HEK293T (cell line): ENCODE results near the gene PATJ.

ENCODE experiments used
- CTCF ChIA-PET: fragments of 350-600 bp; formaldehyde crosslinking; extraction: SDS; loops from one replicate; lab custom pipeline; 2021; ENCODE audit warnings: antibody characterized with exemption, inconsistent platforms; lab: Yijun Ruan, JAX
- POLR2A ChIA-PET: fragments of 350-600 bp; formaldehyde crosslinking; extraction: SDS; loops from one replicate; lab custom pipeline; 2020; ENCODE audit warnings: antibody characterized with exemption, inconsistent platforms; lab: Yijun Ruan, JAX
- DNase-seq: peaks from one replicate; pipeline ENCODE4 v3.0.0; 2012; ENCODE audit warnings: mixed read lengths; ENCODE audit errors: extremely low spot score
- ARNT ChIP-seq: fragments of 450-650 bp; IDR thresholded peaks from 2 replicates; pipeline ENCODE4 v1.6.1; 2017; ENCODE audit warnings: mild to moderate bottlenecking
- BHLHE40 ChIP-seq: fragments of 450-650 bp; IDR thresholded peaks from 2 replicates; pipeline ENCODE4 v1.6.1; 2016; ENCODE audit warnings: mild to moderate bottlenecking, moderate library complexity, borderline replicate concordance
- CTBP1 ChIP-seq: fragments of 450-650 bp; IDR thresholded peaks from 2 replicates; pipeline ENCODE4 v1.6.1; 2016; ENCODE audit warnings: borderline replicate concordance
- ELF4 ChIP-seq: fragments of 450-650 bp; IDR thresholded peaks from 2 replicates; pipeline ENCODE4 v1.6.1; 2017; ENCODE audit warnings: antibody characterized with exemption
- FOXA1 ChIP-seq: fragments of 450-650 bp; IDR thresholded peaks from 2 replicates; pipeline ENCODE4 v1.6.1; 2016; ENCODE audit warnings: mild to moderate bottlenecking
- FOXK2 ChIP-seq: fragments of 450-650 bp; IDR thresholded peaks from 2 replicates; pipeline ENCODE4 v1.6.1; 2016; ENCODE audit warnings: mild to moderate bottlenecking
- FOXM1 ChIP-seq: fragments of 450-650 bp; IDR thresholded peaks from 2 replicates; pipeline ENCODE4 v1.6.1; 2017; ENCODE audit warnings: mild to moderate bottlenecking, borderline replicate concordance
- HDGF ChIP-seq: fragments of 450-650 bp; IDR thresholded peaks from 2 replicates; pipeline ENCODE4 v1.6.1; 2017; ENCODE audit warnings: antibody characterized with exemption, borderline replicate concordance
- L3MBTL2 ChIP-seq: fragments of 450-650 bp; conservative IDR thresholded peaks from 2 replicates; pipeline ENCODE4 v1.6.1; 2016; ENCODE audit warnings: mild to moderate bottlenecking
- LEF1 ChIP-seq: fragments of 450-650 bp; IDR thresholded peaks from 2 replicates; pipeline ENCODE4 v1.6.1; 2017; ENCODE audit warnings: mild to moderate bottlenecking, borderline replicate concordance
- NFRKB ChIP-seq: fragments of 450-650 bp; IDR thresholded peaks from 2 replicates; pipeline ENCODE4 v1.6.1; 2016; ENCODE audit warnings: mild to moderate bottlenecking, moderate library complexity
- PKNOX1 ChIP-seq: fragments of 450-650 bp; IDR thresholded peaks from 2 replicates; pipeline ENCODE4 v1.6.1; 2016
- SP1 ChIP-seq: fragments of 450-650 bp; IDR thresholded peaks from 2 replicates; pipeline ENCODE4 v1.6.1; 2017
- SUZ12 ChIP-seq: fragments of 450-650 bp; IDR thresholded peaks from 2 replicates; pipeline ENCODE4 v1.6.1; 2016; ENCODE audit warnings: mild to moderate bottlenecking
- TARDBP ChIP-seq: fragments of 450-650 bp; IDR thresholded peaks from 2 replicates; pipeline ENCODE4 v1.6.1; 2016
- ZNF384 ChIP-seq: fragments of 450-650 bp; IDR thresholded peaks from 2 replicates; pipeline ENCODE4 v1.6.1; 2016

PATJ gene

DNA sequence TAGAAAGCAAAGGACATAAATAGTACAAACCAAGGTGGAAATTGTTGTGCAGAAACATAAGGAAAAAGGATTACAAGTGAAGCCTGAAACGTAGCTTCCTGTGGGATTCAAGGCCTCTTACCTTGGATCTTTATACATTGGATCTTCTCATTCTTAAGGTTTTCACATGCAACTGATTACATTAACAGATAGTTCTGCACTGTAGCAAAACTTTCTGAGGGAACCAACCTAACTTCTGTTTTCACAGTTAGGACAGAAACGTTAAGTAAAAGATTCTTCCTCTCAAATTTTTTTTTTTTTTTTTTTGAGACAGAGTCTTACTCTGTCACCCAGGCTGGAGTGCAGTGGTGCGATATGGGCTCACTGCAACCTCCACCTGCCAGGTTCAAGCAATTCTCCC lies 9.6 kb upstream of the PATJ start:
- TF ChIP-seq SP1: no peak
- no peak for TF ChIP-seq L3MBTL2
- no peak for TF ChIP-seq PKNOX1
- no peak for TF ChIP-seq CTBP1
- no peak for TF ChIP-seq SUZ12
- TF ChIP-seq HDGF: no peak
- TF ChIP-seq NFRKB: no peak
- TF ChIP-seq FOXK2: no peak
- TF ChIP-seq FOXM1: no peak
- TF ChIP-seq ARNT: no peak
- no peak for TF ChIP-seq BHLHE40
- ChIA-PET POLR2A (interaction anchor here (0.7 kb wide), 1 partner anchor 128 kb away, joined by 3 read pairs; no protein-coding TSS in a partner anchor), CTCF (interaction anchor here (0.6 to 0.7 kb wide), 2 partner anchors 288 to 440 kb away, joined by 3 to 8 read pairs; no protein-coding TSS in a partner anchor)
- no peak for DNase-seq

GRCh38 chr1:61740751-61741700 lies 1.3 kb upstream of the PATJ start:
- DNase-seq: no peak
- ChIA-PET POLR2A (no interaction called here), CTCF (no interaction called here)
- no peak for TF ChIP-seq SUZ12

DNA sequence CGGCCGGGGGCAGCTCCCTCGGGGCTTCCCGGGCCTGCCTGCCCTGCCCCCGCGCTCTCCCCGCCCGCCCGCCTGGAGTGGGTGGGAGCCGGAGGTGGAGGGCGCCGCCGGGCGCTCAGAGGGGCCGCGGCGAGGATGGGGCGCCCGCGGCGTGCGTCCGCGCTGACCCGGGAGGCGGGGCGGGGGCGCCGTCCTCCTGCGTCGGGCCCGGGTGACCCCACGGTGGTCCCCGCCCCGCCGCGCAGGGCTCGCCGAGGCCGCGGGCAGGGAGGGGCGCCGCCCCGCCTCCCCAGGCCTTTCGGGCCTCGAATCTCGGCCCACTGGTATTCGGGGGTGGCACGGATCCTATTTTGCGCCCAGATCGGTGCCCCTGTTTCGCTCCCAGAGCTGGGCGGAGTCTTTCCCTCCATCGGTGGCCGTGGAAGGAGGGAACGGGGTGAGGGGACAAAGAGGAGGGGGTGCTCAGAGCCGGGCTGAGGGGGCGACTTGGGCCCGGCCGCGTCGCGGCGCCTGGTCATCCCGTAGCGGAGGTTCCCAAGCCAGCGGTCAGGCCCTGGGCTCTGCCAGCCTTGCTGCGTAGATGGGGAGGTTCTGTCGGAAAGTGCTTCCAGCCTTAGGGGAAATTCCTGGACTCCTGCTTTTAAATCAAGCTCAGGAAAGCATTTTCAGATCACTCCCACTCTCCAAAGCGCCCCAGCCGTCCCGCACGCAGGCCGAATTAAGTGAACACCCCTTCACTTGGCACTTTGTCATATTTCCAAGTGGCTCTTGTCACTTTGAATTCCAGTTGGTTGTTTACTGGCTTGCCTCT lies 545 bp downstream of the PATJ start:
- ChIA-PET CTCF (no interaction called here), POLR2A (interaction anchor here (0.9 to 1.3 kb wide), 3 partner anchors 15 to 145 kb away, joined by 3 to 4 read pairs (median 4); partner anchors contain the start of gene TM2D1)
- DNase-seq: peak; percentile 60
- TF ChIP-seq SUZ12 (no peak), FOXM1 (no peak), L3MBTL2 (0 out of 2 replicates have a peak, but pooled peaks have one; percentile 19)

DNA sequence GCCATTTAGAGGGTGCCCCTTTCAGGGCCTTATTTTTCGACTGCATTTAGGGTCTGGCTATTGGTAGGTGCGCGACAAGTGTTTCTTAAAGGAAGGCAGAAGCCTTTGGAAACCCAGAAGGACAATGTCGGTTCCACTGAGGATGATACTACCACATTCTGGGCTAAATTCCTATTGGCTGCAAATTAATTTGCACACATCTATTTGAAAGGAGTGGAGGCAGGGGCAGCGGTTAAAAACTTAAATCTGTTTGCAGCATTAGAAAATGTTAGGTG lies 1.1 kb downstream of the PATJ start:
- CTCF ChIA-PET: no interaction called here
- POLR2A ChIA-PET: interaction anchor here (0.9 to 1.3 kb wide), 3 partner anchors 14 to 144 kb away, joined by 3 to 4 read pairs (median 4); partner anchors contain the start of gene TM2D1
- no peak for DNase-seq
- no peak for TF ChIP-seq ELF4
- TF ChIP-seq LEF1: no peak
- TF ChIP-seq BHLHE40: no peak
- TF ChIP-seq ARNT: no peak
- TF ChIP-seq PKNOX1: no peak
- TF ChIP-seq HDGF: no peak
- TF ChIP-seq SP1: no peak
- no peak for TF ChIP-seq FOXK2
- TF ChIP-seq L3MBTL2: no peak
- no peak for TF ChIP-seq CTBP1
- TF ChIP-seq ZNF384: no peak
- no peak for TF ChIP-seq FOXA1
- TF ChIP-seq TARDBP: no peak
- TF ChIP-seq SUZ12: no peak
- TF ChIP-seq FOXM1: no peak
- TF ChIP-seq NFRKB: no peak

DNA sequence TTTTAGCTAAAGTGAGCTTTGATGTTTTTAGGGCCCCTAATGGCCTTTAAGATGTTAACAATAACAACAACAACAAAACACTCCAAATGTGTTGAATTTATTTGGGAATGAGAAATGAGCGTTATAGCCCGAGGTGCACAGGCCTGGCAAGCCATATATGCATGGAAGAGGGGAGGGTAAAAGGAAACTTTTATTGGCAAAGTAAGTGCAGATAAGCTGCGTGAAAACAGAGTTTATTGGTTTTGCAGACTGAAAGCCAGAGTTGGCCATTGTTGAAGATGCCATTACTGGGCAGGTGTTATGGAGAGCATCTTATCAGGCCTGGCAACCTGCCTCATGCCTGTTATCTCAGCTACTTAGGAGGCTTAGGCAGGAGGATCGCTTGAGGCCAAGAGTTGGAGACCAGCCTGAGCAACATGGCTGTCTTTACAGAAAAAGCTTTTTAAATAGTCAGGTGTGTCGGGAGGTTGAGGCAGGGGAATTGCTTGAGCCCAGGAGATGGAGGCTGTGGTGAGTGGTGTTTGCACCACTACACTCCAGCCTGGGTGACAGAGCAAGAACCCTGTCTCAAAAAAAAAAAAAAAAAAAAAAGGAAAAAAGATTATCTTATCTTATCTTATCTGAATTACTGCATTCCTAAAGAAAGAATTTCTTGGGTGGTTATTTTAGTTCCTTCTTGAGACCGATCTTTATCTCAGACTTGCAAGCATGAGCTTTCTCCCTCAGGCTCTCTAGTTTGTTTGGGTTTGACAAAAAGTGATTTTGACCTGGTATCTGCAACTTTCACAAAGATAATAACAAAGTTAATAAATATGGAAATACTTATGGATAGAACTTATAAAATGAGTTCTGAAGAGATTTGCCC lies 1.7 kb downstream of the PATJ start:
- TF ChIP-seq ZNF384 (peak; percentile 66; the same call in 1 of the 2 replicates), CTBP1 (peak; percentile 79; the same call in 1 of the 2 replicates), L3MBTL2 (no peak)
- peak; percentile 40 for DNase-seq
- POLR2A ChIA-PET: interaction anchor here (0.9 to 1.3 kb wide), 4 partner anchors 14 to 144 kb away, joined by 3 to 4 read pairs (median 4); partner anchors contain the start of gene TM2D1
- CTCF ChIA-PET: no interaction called here

- TF ChIP-seq PKNOX1 (no peak), L3MBTL2 (no peak)
- POLR2A ChIA-PET: no interaction called here
- DNase-seq: no peak
- CTCF ChIA-PET: interaction anchor here (0.6 kb wide), 1 partner anchor 815 kb away, joined by 3 read pairs; no protein-coding TSS in a partner anchor
These were observed 4.5 kb downstream of the PATJ start for GRCh38 chr1:61746813-61747212.
